NCI-H748 (cell line): ENCODE data around the gene SYCP2.

Source experiments
- DNase-seq: peaks from one replicate; lab custom pipeline; 2025; ENCODE audit not compliant: unreplicated experiment; lab: John Stamatoyannopoulos, UW

SYCP2 gene

DNA sequence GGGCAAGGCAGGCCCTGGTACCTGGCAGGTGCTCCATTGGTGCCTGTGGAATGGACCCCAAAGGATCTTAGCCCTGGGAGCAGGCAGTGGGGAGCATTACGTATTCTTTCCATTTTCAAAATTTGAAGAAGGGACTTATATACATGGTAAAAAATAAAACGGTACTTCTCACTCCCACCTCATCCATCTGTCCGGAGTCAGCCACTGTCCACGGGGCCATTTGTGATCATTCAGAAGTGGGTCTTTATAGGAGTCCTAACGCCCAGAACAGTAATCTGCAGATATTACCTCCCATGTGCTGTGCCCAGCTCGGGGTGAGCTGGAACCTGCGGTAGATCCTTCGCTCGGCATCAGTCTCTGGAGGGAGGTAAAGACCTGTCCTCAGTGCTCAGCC is 110.4 kb downstream of the SYCP2 start:
- no peak for DNase-seq

DNA sequence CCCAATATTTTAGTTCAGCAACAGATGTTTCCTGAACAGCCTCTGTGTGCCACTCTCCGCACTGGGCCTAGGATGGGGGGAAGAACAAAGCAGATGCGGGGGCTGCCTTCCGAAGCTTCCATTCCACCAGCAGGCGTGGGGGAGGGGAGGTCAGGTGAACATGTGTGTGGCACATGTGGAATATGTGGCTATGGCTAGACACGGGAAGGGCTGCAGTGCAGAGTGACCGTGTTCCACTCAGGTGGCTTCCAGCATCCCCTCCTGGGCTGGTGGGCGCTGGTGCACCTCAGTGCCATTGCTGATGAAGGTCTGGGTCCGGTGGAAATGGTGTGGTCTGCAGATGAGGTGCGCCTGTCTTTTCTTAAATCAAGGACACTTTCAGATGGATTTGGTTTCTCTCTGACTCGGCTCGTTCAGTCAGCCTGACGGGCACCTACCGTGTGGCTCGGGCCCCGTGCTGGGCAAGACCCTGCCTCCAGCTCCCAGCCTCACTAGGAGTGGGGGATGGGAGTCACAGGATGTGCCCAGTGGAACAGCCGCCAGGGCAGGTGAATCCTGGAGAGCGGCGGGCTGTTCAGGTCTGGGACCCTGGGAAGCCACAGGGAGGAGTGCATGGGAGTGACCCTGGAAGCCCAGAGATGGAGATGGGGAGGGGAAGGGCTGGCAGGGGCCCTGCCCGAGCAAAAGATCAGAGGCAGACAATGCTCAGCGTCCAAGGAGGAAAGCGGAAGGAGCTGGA is 111.0 kb downstream of the SYCP2 start:
- DNase-seq: no peak

DNA sequence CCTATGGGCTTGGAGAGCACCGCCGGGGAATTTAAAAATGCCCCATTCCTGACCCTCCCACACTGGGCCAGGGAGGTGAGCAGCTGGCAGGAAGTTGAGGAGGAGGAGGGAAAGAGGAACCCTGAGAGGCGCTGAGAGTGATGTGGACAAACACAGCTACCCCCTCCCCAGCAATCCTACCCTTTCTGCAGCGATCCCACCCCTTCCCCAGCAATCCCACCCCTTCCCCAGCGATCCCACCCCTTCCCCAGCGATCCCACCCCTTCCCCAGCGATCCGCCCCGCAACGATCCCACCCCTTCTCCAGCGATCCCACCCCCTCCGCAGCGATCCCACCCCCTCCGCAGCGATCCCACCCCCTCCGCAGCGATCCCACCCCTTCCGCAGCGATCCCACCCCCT is 111.6 kb downstream of the SYCP2 start:
- no peak for DNase-seq

DNA sequence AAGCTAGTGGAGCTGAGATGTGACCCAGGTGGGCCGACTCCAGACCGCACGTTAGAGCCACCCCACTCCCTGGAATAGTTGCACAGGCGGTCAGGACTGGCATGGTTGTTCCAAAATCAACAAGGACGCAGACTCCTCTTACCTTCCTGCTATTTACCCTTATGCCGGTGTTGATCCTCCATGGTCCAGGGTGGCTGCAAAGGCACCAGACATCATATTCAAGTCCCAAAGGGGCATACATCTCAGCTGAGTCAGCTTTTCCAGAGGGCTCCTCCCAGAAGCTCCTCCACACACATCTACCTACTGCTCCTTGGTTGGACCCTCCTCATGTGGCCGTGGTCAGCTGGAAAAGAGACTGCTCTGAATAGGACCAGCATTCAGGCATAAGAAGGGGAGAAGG is 112.2 kb downstream of the SYCP2 start:
- DNase-seq: no peak

DNA sequence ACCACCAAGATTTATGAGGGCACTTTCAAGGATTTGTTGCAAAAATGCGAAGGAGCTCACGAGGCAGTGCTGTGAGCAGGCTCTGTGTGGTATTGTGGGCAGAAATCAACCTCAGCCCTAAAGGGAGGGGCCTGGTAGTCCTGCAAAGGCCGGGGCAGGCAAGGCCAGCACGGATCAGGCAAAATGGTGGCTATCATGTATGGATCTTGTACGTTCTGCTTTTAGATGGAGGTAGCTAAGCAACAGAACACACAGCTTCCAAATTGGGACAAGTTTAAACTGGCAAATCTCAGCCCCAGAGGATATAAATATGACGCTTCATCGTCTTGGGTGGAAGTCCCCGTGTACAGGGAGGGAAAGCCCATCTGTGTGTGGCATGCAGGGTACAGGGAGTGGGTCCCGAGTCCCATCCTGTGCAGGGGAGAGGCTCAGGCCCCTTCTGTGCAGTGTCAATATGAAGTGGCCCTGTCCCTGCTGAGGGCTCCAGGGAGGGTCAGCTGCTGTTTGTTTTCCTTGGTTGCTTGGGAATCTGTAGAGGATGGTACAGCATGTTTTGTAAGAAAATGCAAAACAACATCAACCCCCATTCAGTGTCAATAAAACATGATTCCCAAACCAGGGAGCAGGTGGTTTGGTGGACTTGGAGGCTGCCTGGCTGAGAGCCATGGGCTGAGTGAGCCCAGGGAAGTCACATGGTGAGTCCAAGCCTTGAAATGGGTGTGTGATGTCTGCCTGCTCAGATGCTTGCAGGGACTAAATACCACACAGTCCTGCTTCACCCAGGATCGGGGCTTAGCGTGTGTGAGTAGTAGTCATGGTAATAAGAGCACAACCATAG is 113.0 kb downstream of the SYCP2 start:
- peak; percentile 94 for DNase-seq

DNA sequence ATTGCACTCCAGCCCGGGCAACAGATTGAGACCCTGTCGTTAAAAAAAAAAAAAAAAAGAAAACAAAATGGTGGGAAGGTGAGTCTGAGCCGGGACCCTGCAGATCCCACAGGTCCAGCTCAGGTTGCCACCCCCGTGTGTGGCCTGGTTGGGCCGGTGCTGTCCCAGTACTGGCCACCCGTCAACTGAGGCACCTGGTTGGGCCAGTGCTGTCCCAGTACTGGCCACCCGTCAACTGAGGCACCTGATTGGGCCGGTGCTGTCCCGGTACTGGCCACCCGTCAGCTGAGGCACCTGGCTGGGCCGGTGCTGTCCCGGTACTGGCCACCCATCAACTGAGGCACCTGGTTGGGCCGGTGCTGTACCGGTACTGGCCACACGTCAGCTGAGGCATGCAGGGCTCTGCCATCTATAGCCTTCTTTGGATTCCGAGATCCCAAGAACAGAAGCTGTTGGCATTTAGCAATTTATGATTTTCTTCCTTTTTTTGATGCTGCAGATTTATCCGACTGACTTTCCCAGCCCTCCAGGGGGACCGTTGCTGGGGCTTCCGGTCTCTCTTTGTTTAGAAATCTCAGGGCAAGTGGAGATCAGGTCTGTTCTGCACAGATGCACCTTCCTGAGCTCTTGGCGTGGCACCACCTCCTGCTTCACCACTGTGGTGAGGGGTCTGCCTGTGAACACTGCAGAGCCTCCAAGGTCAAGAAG is 113.8 kb downstream of the SYCP2 start:
- DNase-seq: no peak

DNA sequence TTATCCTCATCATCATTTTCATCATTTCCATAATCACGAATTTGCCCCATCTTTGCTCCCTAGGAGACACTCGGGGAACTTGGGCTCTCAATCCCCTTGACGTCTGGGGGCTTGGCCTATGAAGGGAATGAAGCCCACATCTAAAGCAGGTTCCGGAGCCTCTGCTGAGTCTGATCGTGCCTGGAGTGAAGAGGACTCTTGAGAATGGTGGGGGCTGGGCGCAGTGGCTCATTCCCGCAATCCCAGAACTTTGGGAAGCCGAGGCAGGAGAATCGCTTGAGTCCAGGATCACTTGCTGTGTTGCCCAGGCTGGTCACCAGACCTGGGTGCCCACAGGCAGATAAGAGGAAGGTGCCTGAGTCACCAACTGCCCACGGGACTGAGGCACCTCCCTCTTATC is 114.5 kb downstream of the SYCP2 start:
- DNase-seq: no peak

DNA sequence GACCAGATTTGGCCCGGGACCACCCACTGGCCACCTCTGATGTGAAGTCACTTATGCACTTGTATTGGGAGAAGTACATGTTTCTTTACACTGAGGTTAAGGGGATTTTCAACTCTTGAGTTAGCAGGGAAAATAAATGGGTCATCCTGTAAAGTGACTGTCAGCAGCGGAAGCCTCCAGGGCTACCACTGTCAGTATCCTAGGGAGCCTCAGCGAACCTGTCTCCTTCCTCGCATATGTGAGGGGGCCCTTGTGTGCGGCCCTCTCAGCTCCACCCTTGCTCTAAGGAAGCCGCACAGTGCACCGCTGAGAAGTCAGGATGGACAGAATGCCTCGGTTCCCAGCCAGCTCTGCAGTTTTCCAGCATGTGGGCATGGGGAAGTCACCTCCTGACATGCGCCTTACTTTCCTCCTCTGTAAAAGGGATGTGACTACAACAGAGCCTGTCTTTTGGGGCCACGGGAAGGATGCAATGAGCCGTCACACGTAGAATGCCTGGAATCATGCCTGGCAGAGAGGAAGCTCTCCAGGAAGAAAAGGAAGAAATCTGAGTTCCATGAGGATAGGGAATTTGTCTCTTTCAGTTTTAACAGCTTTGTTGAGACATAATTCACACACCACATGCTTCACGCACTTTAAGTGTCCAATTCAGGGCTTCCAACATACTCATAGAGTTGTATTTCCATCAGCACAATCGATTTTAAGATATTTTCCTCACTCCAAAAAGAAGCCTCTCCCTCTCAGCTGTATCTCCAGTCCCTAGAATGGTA is 115.4 kb downstream of the SYCP2 start:
- no peak for DNase-seq

DNA sequence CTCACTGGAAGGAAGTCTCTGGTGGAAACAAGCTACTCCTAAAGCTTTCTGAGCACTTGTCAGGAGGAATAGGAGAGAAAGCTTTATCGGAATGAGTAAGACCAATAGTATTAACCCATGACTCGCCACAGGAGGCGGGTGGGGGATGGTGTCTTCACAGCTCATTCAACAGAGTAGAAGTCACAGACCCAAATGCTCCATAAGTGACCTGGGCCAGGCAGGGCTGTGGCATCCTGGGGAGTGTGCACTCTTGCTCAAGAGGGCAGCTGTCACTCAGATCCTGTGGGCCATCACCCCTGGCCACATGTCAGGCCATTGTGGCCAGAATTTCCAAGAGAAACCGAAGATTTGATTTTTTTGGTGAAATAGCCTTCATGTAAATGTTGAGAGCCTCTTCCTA is 116.0 kb downstream of the SYCP2 start:
- no peak for DNase-seq

DNA sequence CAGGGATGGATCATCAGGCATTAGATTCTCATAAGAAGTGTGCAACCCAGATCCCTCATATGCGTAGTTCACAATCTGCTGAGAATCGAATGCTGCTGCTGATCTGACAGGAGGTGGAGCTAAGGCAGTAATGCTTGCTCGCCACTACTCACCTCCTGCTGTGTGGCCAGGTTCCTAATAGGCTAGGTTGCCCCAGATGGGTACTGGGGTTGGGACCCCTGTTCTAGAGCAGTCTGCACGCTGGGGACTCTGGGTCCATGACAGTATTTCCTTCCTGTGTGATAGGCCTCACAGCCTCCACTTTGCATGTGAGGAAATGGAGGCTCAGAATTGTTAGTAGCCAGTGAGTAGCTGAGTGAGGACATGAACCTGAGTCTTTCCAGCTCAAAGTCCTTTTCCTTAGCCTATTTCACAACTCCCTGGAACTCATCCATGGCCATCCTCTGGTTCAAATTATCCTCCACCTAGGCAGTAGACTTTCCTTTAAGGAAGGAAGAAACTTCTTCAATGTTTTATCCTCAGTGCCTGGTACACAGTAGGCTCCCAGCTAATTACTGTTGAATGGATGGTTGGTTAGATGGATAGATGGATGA is 117.2 kb downstream of the SYCP2 start:
- no peak for DNase-seq

DNA sequence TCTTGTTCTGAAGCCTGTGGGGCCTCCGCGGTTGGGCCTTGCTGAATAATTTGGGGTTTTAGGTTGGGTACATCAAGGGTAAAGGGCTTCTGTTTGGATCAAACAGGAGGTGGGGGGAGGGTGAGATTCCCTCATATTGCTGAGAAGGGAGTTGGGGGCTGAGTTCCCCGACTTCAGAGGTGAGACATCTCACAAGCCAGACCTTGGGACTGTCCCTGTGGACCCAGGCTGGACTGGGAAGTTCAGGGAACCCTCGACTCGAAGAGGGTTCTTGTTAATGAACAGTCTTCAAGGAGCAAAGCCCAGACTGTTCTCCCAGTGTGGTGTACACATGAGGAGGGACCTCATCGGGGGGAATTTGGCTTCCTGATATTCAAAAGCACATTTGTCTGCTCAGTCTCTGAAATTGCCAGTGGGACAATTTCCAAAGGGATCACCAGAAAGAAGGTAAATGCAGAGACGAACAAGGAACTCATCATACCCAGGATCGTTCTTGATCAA is 118.5 kb downstream of the SYCP2 start:
- DNase-seq: no peak

DNA sequence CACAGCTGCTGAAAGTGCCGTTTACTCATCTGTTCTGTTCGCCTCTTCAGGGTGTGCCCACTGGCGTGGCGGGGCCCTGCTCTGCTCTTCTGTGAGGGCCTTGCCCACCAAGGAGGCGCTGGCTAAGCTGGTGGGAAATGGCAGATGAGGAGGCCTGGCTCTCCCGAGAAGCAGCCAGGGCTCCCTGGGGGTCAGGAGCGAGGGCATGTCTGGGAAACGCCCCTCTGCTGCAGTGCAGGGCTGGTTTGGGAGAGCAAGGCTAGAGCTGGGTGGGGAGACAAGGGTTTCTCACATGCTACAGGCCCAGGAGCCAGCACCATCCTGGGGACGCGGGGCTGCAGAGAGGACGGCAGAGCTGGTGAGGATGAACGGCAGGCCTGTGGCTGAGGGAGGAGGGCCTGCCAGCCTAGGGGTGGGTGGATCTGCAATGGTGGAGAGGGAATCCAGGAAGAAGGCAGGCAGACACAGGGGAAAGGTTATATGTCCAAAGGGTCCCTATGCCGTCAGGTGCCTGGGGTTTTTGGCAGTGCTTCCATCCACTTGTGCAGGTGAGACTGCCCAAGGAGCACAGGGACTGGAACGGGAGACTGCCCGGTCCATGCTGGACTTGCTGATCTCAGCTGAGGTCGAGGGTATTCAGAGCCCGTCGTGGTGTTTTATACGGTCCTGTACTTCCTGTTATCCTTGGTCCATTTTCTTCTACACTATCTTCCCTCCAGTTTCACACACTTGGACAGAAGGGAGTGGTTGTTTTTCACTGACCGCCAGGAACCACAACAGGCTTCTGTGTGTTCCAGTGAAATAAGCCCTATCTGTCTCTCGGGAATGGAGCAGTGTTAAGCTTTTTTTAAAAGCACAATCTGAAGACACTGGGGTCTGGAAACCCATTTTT is 119.2 kb downstream of the SYCP2 start:
- DNase-seq: no peak
